Omental fat pad (tissue), 4 donors: ENCODE measurements around the gene ETV6. TPM values are rescaled to one million over a fixed set of nuclear protein-coding genes. Genes with fewer than 3 reads are reported as not detected.

Experiments used
- ATAC-seq: fragments of 150-250 bp; one replicate; pipeline ENCODE4 v1.9.1; 2016; ENCODE audit warnings: mild to moderate bottlenecking, moderate library complexity; ENCODE audit not compliant: low FRiP score
- DNase-seq: peaks from one replicate; pipeline ENCODE4 v3.0.0-alpha.2; 2019; ENCODE audit warnings: low spot score
- CTCF ChIP-seq, 3 donors: fragments of 450-650 bp; IDR thresholded peaks; one replicate each; pipeline ENCODE4 v1.5.1; 2016 to 2017; ENCODE audit warnings: antibody characterized with exemption in 3 of 3, mild to moderate bottlenecking in 3 of 3, moderate library complexity in 2 of 3
- total RNA-seq, 4 donors: library from RNA; depleted of rRNA; stranded (reverse); fragments of >200 nt; gene quantifications; one replicate each; pipeline ENCODE4 v1.1.0, GENCODE V29; 2016

Gene ETV6
- total RNA-seq, 4 donors from 2014 or later = 9.3 to 28.2 (median 17.6) TPM

- no peak for TF ChIP-seq CTCF (IDR thresholded peaks at IDR 0.05)
- no peak for DNase-seq
- no peak for ATAC-seq
These were observed 175.8 kb downstream of the ETV6 start for GRCh38 chr12:11825278-11825677.

- no peak for ATAC-seq
- no peak for DNase-seq
These were observed 177.1 kb downstream of the ETV6 start for GRCh38 chr12:11826574-11826973.

GRCh38 chr12:11827091-11828061 lies 177.9 kb downstream of the ETV6 start:
- no peak for TF ChIP-seq CTCF (IDR thresholded peaks at IDR 0.05)
- ATAC-seq (no peak), DNase-seq (no peak)

More at GRCh38 chr12:11826574-11826973, 177.1 kb downstream of the ETV6 start:
- no peak for TF ChIP-seq CTCF (IDR thresholded peaks at IDR 0.05)

GRCh38 chr12:11829764-11830194 lies 180.3 kb downstream of the ETV6 start:
- ATAC-seq (no peak), DNase-seq (no peak)
- no peak for TF ChIP-seq CTCF (IDR thresholded peaks at IDR 0.05)

GRCh38 chr12:11830307-11830801 lies 180.9 kb downstream of the ETV6 start:
- no peak for ATAC-seq
- no peak for TF ChIP-seq CTCF (IDR thresholded peaks at IDR 0.05)
- DNase-seq = no peak

- ATAC-seq = no peak
- DNase-seq = no peak
- TF ChIP-seq CTCF (IDR thresholded peaks at IDR 0.05) = no peak
These were observed 182.6 kb downstream of the ETV6 start for GRCh38 chr12:11832093-11832492.
